Brain microvascular endothelial cell (primary cell): ENCODE data around the gene IKZF4.

ENCODE experiments used
- DNase-seq: peaks from one replicate; pipeline ENCODE4 v3.0.0-alpha.2; 2020
- H3K27ac ChIP-seq: fragments of 250-450 bp; sonication (Bioruptor Pico); 2 replicates; pipeline ENCODE4 v1.5.1; 2020; ENCODE audit warnings: mild to moderate bottlenecking, moderate library complexity
- H3K27me3 ChIP-seq: fragments of 250-450 bp; sonication (Bioruptor Pico); replicated peaks from 2 replicates; pipeline ENCODE4 v1.5.1; 2020; ENCODE audit warnings: mild to moderate bottlenecking
- H3K36me3 ChIP-seq: fragments of 250-450 bp; sonication (Bioruptor Pico); replicated peaks from 2 replicates; pipeline ENCODE4 v1.5.1; 2020; ENCODE audit warnings: mild to moderate bottlenecking
- H3K4me3 ChIP-seq: 2 replicates; pipeline ENCODE4 v1.5.1; 2011; ENCODE audit warnings: low read depth, mild to moderate bottlenecking, control low read depth, low read length, moderate library complexity
- in situ Hi-C: cut with HindIII; loops from 2 replicates; pipeline ENCODE4 v1.10.0; 2017; ENCODE audit warnings: low sequenced_read_pairs, low pct_ligation_motif_present
- TF ChIP-seq, protein P1 (sequence below): IDR thresholded peaks from 2 replicates; pipeline ENCODE4 v1.5.1; 2011; ENCODE audit warnings: low read depth, mild to moderate bottlenecking, moderate library complexity, low read length, control low read depth, inconsistent platforms; ENCODE audit errors: missing control alignments

The IKZF4 gene

DNA sequence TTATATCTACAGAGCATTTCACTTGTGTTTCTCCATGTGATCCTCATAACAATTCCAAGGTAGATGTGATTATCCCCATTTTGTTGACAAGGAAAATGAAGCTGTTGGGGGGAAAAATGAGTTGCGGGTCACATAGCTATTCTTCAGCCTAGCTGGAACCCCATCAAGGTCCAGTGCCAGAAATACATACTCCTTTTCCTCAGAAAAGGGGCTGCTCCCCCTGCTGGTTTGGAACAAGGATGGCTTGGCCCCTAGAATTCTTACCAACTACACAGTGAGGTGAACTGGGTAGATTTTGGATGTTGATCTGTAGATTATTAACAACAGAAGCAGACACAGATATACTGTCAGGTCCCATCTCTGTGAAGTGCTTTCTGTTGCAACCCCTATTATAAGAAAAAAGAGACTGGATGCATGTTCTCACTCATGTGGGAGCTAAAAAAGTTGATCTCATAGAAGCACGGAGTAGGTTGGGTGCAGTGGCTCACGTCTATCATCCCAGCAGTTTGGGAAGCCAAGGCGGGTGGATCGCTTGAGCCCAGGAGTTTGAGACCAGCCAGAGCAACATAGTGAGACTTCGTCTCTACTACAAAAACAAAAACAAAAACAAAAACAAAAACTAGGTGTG is 8.9 kb downstream of the IKZF4 start:
- peak; percentile 43 for DNase-seq

DNA sequence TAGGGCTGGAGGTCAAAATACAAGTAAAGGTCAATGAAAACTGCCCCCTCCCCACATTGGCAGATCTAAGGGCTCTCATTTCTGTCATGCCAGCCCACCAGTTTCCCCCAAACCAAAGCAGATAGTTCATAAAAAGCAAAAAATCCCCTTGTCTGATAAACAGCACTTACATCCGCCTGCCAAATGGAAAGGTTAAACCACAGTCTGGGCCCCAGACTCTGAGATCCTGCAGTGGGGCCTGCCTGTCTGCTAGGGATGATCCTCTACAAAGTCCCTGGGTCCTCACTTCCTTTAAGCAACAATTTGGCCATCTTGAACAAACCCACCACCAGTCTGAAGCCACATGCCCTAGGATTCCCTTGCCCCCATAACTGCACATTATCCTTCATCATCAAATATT is 11.1 kb downstream of the IKZF4 start:
- in situ Hi-C loops = no loop called here
- H3K4me3 ChIP-seq = no peak overlapping the region
- H3K27me3 ChIP-seq = no peaks in the 10 kb centered on the region
- TF ChIP-seq, protein P1, sequence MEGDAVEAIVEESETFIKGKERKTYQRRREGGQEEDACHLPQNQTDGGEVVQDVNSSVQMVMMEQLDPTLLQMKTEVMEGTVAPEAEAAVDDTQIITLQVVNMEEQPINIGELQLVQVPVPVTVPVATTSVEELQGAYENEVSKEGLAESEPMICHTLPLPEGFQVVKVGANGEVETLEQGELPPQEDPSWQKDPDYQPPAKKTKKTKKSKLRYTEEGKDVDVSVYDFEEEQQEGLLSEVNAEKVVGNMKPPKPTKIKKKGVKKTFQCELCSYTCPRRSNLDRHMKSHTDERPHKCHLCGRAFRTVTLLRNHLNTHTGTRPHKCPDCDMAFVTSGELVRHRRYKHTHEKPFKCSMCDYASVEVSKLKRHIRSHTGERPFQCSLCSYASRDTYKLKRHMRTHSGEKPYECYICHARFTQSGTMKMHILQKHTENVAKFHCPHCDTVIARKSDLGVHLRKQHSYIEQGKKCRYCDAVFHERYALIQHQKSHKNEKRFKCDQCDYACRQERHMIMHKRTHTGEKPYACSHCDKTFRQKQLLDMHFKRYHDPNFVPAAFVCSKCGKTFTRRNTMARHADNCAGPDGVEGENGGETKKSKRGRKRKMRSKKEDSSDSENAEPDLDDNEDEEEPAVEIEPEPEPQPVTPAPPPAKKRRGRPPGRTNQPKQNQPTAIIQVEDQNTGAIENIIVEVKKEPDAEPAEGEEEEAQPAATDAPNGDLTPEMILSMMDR = no peak
- H3K27ac ChIP-seq = no peak overlapping the region
- DNase-seq = no peak
- no peaks in the 10 kb centered on the region for H3K36me3 ChIP-seq

More for the DNA sequence above, 8.9 kb downstream of the IKZF4 start:
- in situ Hi-C loops = no loop called here
- Histone ChIP-seq H3K36me3 (no peaks in the 10 kb centered on the region), H3K27me3 (no peaks in the 10 kb centered on the region), H3K27ac (no peak overlapping the region), H3K4me3 (no peak overlapping the region)
- TF ChIP-seq, protein P1 = peak; percentile 88

DNA sequence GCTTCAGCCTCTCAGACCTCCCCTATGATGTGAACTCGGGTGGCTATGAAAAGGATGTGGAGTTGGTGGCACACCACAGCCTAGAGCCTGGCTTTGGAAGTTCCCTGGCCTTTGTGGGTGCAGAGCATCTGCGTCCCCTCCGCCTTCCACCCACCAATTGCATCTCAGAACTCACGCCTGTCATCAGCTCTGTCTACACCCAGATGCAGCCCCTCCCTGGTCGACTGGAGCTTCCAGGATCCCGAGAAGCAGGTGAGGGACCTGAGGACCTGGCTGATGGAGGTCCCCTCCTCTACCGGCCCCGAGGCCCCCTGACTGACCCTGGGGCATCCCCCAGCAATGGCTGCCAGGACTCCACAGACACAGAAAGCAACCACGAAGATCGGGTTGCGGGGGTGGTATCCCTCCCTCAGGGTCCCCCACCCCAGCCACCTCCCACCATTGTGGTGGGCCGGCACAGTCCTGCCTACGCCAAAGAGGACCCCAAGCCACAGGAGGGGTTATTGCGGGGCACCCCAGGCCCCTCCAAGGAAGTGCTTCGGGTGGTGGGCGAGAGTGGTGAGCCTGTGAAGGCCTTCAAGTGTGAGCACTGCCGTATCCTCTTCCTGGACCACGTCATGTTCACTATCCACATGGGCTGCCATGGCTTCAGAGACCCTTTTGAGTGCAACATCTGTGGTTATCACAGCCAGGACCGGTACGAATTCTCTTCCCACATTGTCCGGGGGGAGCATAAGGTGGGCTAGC is 13.9 kb downstream of the IKZF4 start:
- in situ Hi-C loops = no loop called here
- Histone ChIP-seq H3K27ac (no peak overlapping the region), H3K4me3 (no peak overlapping the region), H3K27me3 (no peaks in the 10 kb centered on the region), H3K36me3 (no peaks in the 10 kb centered on the region)
- DNase-seq = no peak
- TF ChIP-seq, protein P1 = no peak

DNA sequence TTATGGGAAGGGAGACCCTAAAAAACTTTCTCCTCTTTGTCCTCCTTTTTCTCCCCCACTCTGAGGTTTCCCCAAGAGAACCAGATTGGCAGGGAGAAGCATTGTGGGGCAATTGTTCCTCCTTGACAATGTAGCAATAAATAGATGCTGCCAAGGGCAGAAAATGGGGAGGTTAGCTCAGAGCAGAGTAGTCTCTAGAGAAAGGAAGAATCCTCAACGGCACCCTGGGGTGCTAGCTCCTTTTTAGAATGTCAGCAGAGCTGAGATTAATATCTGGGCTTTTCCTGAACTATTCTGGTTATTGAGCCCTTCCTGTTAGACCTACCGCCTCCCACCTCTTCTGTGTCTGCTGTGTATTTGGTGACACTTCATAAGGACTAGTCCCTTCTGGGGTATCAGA is 16.3 kb downstream of the IKZF4 start:
- Histone ChIP-seq H3K4me3 (no peak overlapping the region), H3K27me3 (no peaks in the 10 kb centered on the region), H3K36me3 (no peaks in the 10 kb centered on the region), H3K27ac (no peak overlapping the region)
- in situ Hi-C loops = no loop called here
- DNase-seq = no peak
- TF ChIP-seq, protein P1 = no peak

DNA sequence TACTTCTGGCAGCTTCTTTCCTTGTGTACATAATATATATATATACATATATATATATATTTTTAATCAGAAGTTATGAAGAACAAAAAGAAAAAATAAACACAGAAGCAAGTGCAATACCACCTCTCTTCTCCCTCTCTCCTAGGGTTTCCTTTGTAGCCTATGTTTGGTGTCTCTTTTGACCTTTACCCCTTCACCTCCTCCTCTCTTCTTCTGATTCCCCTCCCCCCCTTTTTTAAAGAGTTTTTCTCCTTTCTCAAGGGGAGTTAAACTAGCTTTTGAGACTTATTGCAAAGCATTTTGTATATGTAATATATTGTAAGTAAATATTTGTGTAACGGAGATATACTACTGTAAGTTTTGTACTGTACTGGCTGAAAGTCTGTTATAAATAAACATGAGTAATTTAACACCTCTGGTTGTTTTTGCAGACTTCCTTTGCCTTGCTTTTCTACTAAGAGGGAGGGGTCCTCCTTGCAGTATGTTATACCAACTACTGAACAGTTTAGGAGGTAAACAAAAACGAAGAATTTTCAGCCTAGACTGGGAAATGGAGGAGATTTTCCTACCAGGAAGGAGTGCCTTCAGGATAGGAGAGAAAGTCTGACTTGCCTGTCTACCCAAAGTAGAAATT is 17.3 kb downstream of the IKZF4 start:
- in situ Hi-C loops = no loop called here

More for the DNA sequence above, 17.3 kb downstream of the IKZF4 start:
- Histone ChIP-seq H3K27me3 (no peaks in the 10 kb centered on the region), H3K4me3 (no peak overlapping the region), H3K36me3 (peaks cover 4% of the 10 kb centered on the region), H3K27ac (no peak overlapping the region)
- DNase-seq = no peak
- TF ChIP-seq, protein P1 = no peak
